ENCODE results near the gene CHST5.
A peak's percentile ranks its signal among the peaks of the same experiment; 100 is the strongest.

The CHST5 gene

DNA sequence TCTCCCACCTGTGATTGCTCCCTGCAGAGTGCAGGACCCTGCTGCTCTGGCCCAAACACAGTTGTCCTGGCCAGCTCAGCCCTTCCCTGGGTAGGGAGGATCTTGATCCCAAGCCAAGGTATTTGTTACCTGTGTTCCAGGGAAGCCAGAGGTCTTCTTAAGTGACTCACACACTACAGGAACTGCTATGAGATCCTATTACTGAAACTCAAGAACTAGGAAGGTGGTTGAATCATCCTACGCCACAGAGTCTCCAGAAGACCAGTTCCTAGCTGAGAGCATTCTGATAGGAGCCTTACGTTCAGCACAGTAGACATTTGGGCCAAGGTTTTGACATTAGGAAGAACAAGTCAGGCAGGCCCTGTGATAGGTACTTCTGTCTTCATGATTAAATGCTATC lies 52.7 kb downstream of the CHST5 start:
- H4K20me1 ChIP-seq, result peaks cover 0 to 14% (median 0%) of the 10 kb centered on the region in 11 experiments; a peak in 3 of 22 replicates
- H3K36me3 ChIP-seq, result peaks cover 0 to 82% (median 35%) of the 10 kb centered on the region in 11 experiments; a peak in 17 of 22 replicates
- H3K9me3 ChIP-seq (replicated peaks in 1 of 11), result no peaks in the 10 kb centered on the region
- peaks cover 49 to 63% (median 57%) of the 10 kb centered on the region in 10 experiments for H3K4me1 ChIP-seq
- H3K4me3 ChIP-seq, result no peak overlapping the region
- TF ChIP-seq Cebpa-rat (IDR thresholded peaks at IDR 0.05), result no peak
- no peak overlapping the region for H3K9ac ChIP-seq
- peak overlapping the region in 2 of 11 experiments; percentile 10 to 71; a peak in 3 of 22 replicates for H3K27ac ChIP-seq
- no peaks in the 10 kb centered on the region for H3K27me3 ChIP-seq
- H3K4me2 ChIP-seq, result peak overlapping the region in 5 of 11 experiments; percentile 4 to 95 (median 10); a peak in 4 of 22 replicates

- Histone ChIP-seq H3K4me2 (peak overlapping the region in 2 of 11 experiments; percentile 87 to 95; a peak in 1 of 22 replicates), H3K9me3 (replicated peaks in 1 of 11) (no peaks in the 10 kb centered on the region), H3K27me3 (no peaks in the 10 kb centered on the region), H3K36me3 (peaks cover 0 to 82% (median 35%) of the 10 kb centered on the region in 11 experiments; a peak in 17 of 22 replicates), H3K4me1 (peaks cover 48 to 63% (median 56%) of the 10 kb centered on the region in 10 experiments), H4K20me1 (peaks cover 0 to 14% (median 0%) of the 10 kb centered on the region in 11 experiments; a peak in 3 of 22 replicates), H3K4me3 (no peak overlapping the region), H3K9ac (no peak overlapping the region), H3K27ac (peak overlapping the region in 1 of 11 experiments; percentile 10; a peak in 1 of 22 replicates)
- TF ChIP-seq Cebpa-rat (IDR thresholded peaks at IDR 0.05), result no peak
These were observed 53.3 kb downstream of the CHST5 start for GRCh38 chr16:75482434-75483205.

- Histone ChIP-seq H3K27me3 (no peaks in the 10 kb centered on the region), H3K4me1 (peaks cover 37 to 64% (median 53%) of the 10 kb centered on the region in 10 experiments), H3K9me3 (replicated peaks in 1 of 11) (no peaks in the 10 kb centered on the region), H3K36me3 (peaks cover 0 to 81% (median 38%) of the 10 kb centered on the region in 11 experiments; a peak in 17 of 22 replicates), H3K9ac (no peak overlapping the region), H3K27ac (no peak overlapping the region), H3K4me3 (no peak overlapping the region), H3K4me2 (no peak overlapping the region), H4K20me1 (peaks cover 0 to 14% (median 0%) of the 10 kb centered on the region in 11 experiments; a peak in 3 of 22 replicates)
- TF ChIP-seq Cebpa-rat (IDR thresholded peaks at IDR 0.05), result no peak
These were observed 54.4 kb downstream of the CHST5 start for GRCh38 chr16:75481475-75481874.

DNA sequence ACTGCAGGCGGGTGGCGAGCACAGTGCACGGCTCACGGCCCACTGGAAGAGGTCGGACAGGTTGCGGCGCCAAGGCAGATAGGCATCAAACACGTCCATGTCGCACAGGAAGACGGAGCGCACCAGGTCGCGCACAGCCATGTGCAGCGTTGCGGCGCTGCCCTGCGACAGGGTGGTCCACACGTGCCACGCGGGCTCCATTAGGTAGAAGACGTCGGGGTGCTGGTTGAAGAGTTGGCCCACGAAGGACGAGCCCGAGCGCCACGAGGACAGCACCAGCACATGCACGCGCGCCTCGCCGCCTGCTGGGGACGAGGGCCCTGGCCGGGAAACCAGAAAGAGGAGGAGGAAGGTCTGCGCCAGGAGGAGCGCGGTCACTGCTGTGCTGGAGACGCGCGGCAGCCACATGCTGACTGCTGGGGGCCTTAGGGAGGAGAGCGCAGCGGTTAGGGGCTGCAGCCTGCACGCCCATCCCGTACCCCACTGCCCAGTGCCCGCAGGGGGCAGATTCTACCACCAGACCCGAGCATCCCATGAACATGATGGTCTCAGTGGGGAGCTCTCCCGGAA lies 56.4 kb downstream of the CHST5 start:
- Histone ChIP-seq H3K9ac (no peak overlapping the region), H3K9me3 (replicated peaks in 1 of 11) (no peaks in the 10 kb centered on the region), H3K4me3 (no peak overlapping the region), H3K27me3 (no peaks in the 10 kb centered on the region), H3K36me3 (peaks cover 0 to 94% (median 38%) of the 10 kb centered on the region in 11 experiments; a peak in 17 of 22 replicates), H3K27ac (no peak overlapping the region; a peak in 1 of 22 replicates), H3K4me2 (peak overlapping the region in 1 of 11 experiments; percentile 85; a peak in 1 of 22 replicates), H4K20me1 (no peaks in the 10 kb centered on the region), H3K4me1 (peaks cover 17 to 44% (median 33%) of the 10 kb centered on the region in 10 experiments)
- TF ChIP-seq Cebpa-rat (IDR thresholded peaks at IDR 0.05), result no peak

All from BLaER1 treated with 17β-estradiol and CSF1 and Interleukin-3, amounts not matched to agents 10 nM and 100 nM (cell line).